NT2/D1 (cell line): ENCODE results near the gene GCC2.

Source experiments
- SUZ12 ChIP-seq: IDR thresholded peaks from 2 replicates; pipeline ENCODE4 v1.6.1; 2011; ENCODE audit not compliant: insufficient read length, insufficient read depth; ENCODE audit errors: extremely low read depth
- YY1 ChIP-seq: IDR thresholded peaks from 2 replicates; pipeline ENCODE4 v1.6.1; 2011; ENCODE audit not compliant: insufficient read length, insufficient read depth
- ZNF274 ChIP-seq: IDR thresholded peaks from 2 replicates; pipeline ENCODE4 v1.6.1; 2011; ENCODE audit warnings: mild to moderate bottlenecking, low read depth, low read length

GRCh38 chr2:108401800-108402199, 47.2 kb upstream of the GCC2 start:
- TF ChIP-seq ZNF274: no peak
- no peak for TF ChIP-seq YY1
- no peak for TF ChIP-seq SUZ12
